K562 (cell line): ENCODE data around the gene MPL. TPM values are rescaled to one million over a fixed set of nuclear protein-coding genes. Genes with fewer than 3 reads are reported as not detected.

ENCODE experiments used
- AFF4 ChIP-seq: sonication (generic); formaldehyde crosslinking; IDR thresholded peaks from 2 replicates; pipeline ENCODE4 v1.8.0; 2023; ENCODE audit warnings: mild to moderate bottlenecking, missing genetic modification reagents
- BRF1 ChIP-seq: IDR thresholded peaks from 3 replicates; pipeline ENCODE4 v1.6.1; 2011; ENCODE audit warnings: borderline replicate concordance, mild to moderate bottlenecking; ENCODE audit not compliant: insufficient read length; ENCODE audit errors: extremely low read depth
- CTBP1 ChIP-seq: fragments of 450-650 bp; IDR thresholded peaks from 2 replicates; pipeline ENCODE4 v1.6.1; 2016; ENCODE audit warnings: borderline replicate concordance
- CXXC5 ChIP-seq: fragments of 250-450 bp; sonication (Bioruptor Pico); IDR thresholded peaks from 2 replicates; pipeline ENCODE4 v1.8.0; 2022; ENCODE audit warnings: inconsistent platforms, mild to moderate bottlenecking, moderate library complexity
- ELF1 ChIP-seq: fragments of 200-800 bp; sonication (Bioruptor generic); IDR thresholded peaks from 2 replicates; pipeline ENCODE4 v1.6.1; 2016; ENCODE audit warnings: missing genetic modification characterization, missing compliant biosample characterization
- GTF2F1 ChIP-seq: IDR thresholded peaks from 2 replicates; pipeline ENCODE4 v1.6.1; 2011; ENCODE audit warnings: low read depth, low read length, improper control_type of control experiment
- HBP1 ChIP-seq: fragments of 450-650 bp; formaldehyde crosslinking; IDR thresholded peaks from 2 replicates; pipeline ENCODE4 v1.4.0; 2022; ENCODE audit warnings: missing genetic modification characterization
- HDAC3 ChIP-seq: fragments of 450-650 bp; IDR thresholded peaks from 2 replicates; pipeline ENCODE4 v1.6.1; 2018; ENCODE audit warnings: borderline replicate concordance, mild to moderate bottlenecking, moderate library complexity; ENCODE audit not compliant: partially characterized antibody
- HLTF ChIP-seq: fragments of 450-650 bp; IDR thresholded peaks from 2 replicates; pipeline ENCODE4 v1.6.1; 2016
- MAX ChIP-seq: sonication (generic); formaldehyde crosslinking; IDR thresholded peaks from 2 replicates; pipeline ENCODE4 v1.9.0; 2022; ENCODE audit warnings: mild to moderate bottlenecking, missing genetic modification reagents
- MNT ChIP-seq, 2 experiments: fragments of 450-650 bp; conservative IDR thresholded peaks; 2 replicates each; pipeline ENCODE4 v1.6.1; 2017; ENCODE audit warnings: mild to moderate bottlenecking in 2 of 2, moderate library complexity in 2 of 2
- NRF1 ChIP-seq, 2 experiments: fragments of 450-650 bp; IDR thresholded peaks in 1 of 2; conservative IDR thresholded peaks in 1 of 2; 2 replicates each; pipeline ENCODE4 v1.6.1; 2014; ENCODE audit warnings: mild to moderate bottlenecking in 2 of 2
- PURB ChIP-seq: sonication (generic); formaldehyde crosslinking; IDR thresholded peaks from 2 replicates; pipeline ENCODE4 v1.9.0; 2021; ENCODE audit warnings: low read depth, mild to moderate bottlenecking, missing genetic modification reagents
- PYGO2 ChIP-seq: fragments of 450-650 bp; IDR thresholded peaks from 2 replicates; pipeline ENCODE4 v1.6.1; 2016; ENCODE audit warnings: mild to moderate bottlenecking, missing genetic modification characterization, moderate library complexity, missing compliant biosample characterization
- U2AF1 ChIP-seq: fragments of 200-400 bp; formaldehyde crosslinking; optimal IDR thresholded peaks from 2 replicates; pipeline ENCODE3; 2017; ENCODE audit warnings: mild to moderate bottlenecking, low read depth, low read length, moderate library complexity
- U2AF2 ChIP-seq: fragments of 200-400 bp; formaldehyde crosslinking; optimal IDR thresholded peaks from 2 replicates; pipeline ENCODE3; 2017; ENCODE audit warnings: low read depth, mild to moderate bottlenecking, low read length
- ZBTB7A ChIP-seq: IDR thresholded peaks from 2 replicates; pipeline ENCODE4 v1.6.1; 2011; ENCODE audit warnings: low read depth, mild to moderate bottlenecking, low read length, moderate library complexity, borderline replicate concordance; ENCODE audit not compliant: control insufficient read depth
- ZFX ChIP-seq: sonication (generic); formaldehyde crosslinking; IDR thresholded peaks from 2 replicates; pipeline ENCODE4 v1.8.0; 2022; ENCODE audit warnings: mild to moderate bottlenecking, missing genetic modification reagents, moderate library complexity
- ZNF316 ChIP-seq: fragments of 450-650 bp; IDR thresholded peaks from 2 replicates; pipeline ENCODE4 v1.6.1; 2016
- ZNF830 ChIP-seq: fragments of 250-450 bp; sonication (Bioruptor Pico); IDR thresholded peaks from 2 replicates; pipeline ENCODE4 v1.5.0; 2021; ENCODE audit warnings: mild to moderate bottlenecking
- polyA plus RNA-seq, 8 experiments: library from polyadenylated mRNA; depleted of rRNA in 4 of 8; stranded (reverse) in 5 of 8; unstranded in 3 of 8; fragments of >200 nt; fragmentation: Nextera tagmentation in 2 of 8; fragmentation: Illumina TruSeq in 1 of 8; extraction: Ambion mirVana in 2 of 8; extraction: Trizol in 1 of 8; gene quantifications; 2 replicates each; pipeline versions ENCODE4 v1.2.1 to v1.2.3, GENCODE V29; 2011 to 2014; ENCODE audit warnings: inconsistent platforms in 1 of 8, missing spikeins in 1 of 8
- total RNA-seq, 7 experiments: library from RNA; depleted of rRNA in 6 of 7; stranded (reverse); fragments of >200 nt in 6 of 7; fragmentation: Illumina TruSeq in 2 of 7; extraction: Trizol in 2 of 7; gene quantifications; 2 replicates each; pipeline versions ENCODE4 v1.2.1 to v1.2.3, GENCODE V29; 2011 to 2021; ENCODE audit warnings: low replicate concordance in 1 of 7

MPL gene
- total and polyA plus RNA-seq, 9 of the 15 experiments (the other 6 are each of a cell fraction or from before 2014, with no cell fraction given), result not detected

- TF ChIP-seq CXXC5 (CRISPR knock-in tag) (peak; percentile 73), AFF4 (CRISPR knock-in tag) (peak; percentile 47; the same call in 1 of the 2 replicates), ELF1 (tag) (no peak), HDAC3 (peak; percentile 28), PURB (CRISPR knock-in tag) (no peak), U2AF1 (no peak), PYGO2 (tag) (no peak), ZNF316 (no peak), NRF1 (conservative IDR thresholded peaks at IDR 0.05 in 1 of 2, IDR thresholded peaks at IDR 0.05 in 1 of 2) (peak; percentile 51 to 58; a peak in 3 of 4 replicates), MNT (conservative IDR thresholded peaks at IDR 0.05) (peak; percentile 67 to 87), U2AF2 (no peak), CTBP1 (no peak), HLTF (0 out of 2 replicates have a peak, but pooled peaks have one; percentile 51), ZFX (peak; percentile 72), HBP1 (peak; percentile 53; the same call in 1 of the 2 replicates), ZBTB7A (peak; percentile 23; the same call in 1 of the 2 replicates), GTF2F1 (peak; percentile 5; the same call in 1 of the 2 replicates), BRF1 (no peak), MAX (peak; percentile 62; the same call in 1 of the 2 replicates), ZNF830 (CRISPR knock-in tag) (0 out of 2 replicates have a peak, but pooled peaks have one; percentile 37)
Observed at GRCh38 chr1:43358746-43359693, 21.4 kb downstream of the MPL start, which contains the start of gene CDC20 (continued).
